ENCODE data around the gene CAPN14. TPM values are rescaled to one million over a fixed set of nuclear protein-coding genes. Genes with fewer than 3 reads are reported as not detected.

The CAPN14 gene, protein sequence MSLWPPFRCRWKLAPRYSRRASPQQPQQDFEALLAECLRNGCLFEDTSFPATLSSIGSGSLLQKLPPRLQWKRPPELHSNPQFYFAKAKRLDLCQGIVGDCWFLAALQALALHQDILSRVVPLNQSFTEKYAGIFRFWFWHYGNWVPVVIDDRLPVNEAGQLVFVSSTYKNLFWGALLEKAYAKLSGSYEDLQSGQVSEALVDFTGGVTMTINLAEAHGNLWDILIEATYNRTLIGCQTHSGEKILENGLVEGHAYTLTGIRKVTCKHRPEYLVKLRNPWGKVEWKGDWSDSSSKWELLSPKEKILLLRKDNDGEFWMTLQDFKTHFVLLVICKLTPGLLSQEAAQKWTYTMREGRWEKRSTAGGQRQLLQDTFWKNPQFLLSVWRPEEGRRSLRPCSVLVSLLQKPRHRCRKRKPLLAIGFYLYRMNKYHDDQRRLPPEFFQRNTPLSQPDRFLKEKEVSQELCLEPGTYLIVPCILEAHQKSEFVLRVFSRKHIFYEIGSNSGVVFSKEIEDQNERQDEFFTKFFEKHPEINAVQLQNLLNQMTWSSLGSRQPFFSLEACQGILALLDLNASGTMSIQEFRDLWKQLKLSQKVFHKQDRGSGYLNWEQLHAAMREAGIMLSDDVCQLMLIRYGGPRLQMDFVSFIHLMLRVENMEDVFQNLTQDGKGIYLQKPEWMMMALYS
- under 0.01 TPM in 2 replicates for total RNA-seq

DNA sequence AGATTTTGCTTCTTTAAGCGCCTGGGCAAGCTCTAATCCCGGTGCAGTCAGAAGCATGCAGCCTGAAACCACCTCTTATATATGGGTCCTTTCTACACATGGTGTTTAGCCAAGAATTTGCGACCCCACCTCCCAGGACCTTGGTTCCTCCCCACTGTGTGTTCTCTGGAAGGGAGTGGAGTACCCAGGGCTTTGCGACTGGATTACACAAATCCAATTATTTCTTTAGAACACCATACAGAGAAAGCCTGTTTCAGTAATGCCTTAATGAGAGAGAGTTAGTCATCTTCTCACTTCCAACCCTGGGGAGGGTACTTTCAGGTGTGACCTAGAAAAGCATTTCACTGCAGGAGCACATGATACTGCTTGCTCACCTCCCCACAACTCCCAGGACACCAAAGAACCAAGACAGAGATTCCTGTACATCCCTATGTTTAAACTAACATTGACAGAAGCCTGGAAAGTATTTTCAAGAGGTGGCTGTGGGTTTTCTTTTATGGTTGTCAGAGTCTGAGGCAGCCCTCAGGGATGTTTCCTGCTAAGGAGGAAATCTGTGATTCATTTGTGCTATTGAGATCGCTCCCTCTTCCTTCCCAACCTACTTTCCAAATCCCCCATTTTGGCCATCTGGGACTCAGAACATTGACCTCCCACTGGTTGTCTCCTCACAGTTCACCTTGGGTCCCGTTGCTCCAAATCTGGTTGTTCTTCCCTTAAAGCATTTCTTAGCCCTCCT is at the start of gene CAPN14:
Gene CAPN14, minus strand, starts transcription at position 51 of the 736 bp plus-strand sequence. CDS start 12,068 bp downstream, outside the sequence.
- DNase-seq (ENCODE audit: low read depth) = no peak
- TF ChIP-seq CTCF (IDR thresholded peaks at IDR 0.05; ENCODE audit: insufficient read depth, low read depth, low read length) = no peak
- no peak within 1 kb of the TSS for H3K4me3 ChIP-seq (ENCODE audit: low read depth, low read length)

DNA sequence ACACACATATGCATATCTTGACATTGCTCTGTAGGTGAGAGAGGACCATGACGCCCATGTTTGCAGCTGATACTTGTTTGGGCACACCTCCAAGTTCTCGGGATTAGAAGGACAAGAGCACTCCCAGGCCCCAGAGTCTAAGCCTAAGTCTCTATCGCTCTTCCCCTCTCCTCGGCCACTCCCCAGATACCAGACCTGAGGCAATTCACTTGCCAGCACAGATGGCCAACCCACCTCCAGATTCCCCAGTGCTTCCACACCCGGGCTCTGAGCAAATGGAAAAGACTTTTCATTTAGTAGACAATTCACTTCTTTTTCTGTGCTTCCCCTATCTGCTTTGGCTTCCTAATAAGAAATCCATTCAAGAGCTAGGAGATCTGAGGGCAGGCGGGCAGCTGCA is 49.5 kb upstream of the CAPN14 start:
- DNase-seq (ENCODE audit: low read depth) = no peak
- H3K4me3 ChIP-seq (ENCODE audit: low read depth, low read length) = no peak overlapping the region
- TF ChIP-seq CTCF (IDR thresholded peaks at IDR 0.05; ENCODE audit: insufficient read depth, low read depth, low read length) = no peak

DNA sequence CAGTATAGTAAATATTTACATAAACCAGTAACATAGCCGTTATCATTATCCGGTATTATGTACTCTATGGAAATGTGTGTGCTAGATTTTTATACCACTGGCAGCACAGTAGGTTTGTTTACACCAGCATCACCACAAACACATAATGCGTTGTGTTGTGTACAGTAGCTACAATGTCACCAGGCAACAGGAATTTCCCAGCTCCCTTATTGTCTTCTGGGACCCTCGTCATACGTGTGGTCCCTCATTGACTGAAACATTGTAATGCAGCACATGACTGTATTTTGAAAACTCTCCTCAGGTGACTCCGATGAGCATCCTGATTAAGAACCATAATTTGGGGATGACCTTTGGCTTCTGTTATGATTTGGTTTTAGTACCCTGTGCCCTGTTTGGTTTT is 47.9 kb upstream of the CAPN14 start:
- TF ChIP-seq CTCF (IDR thresholded peaks at IDR 0.05; ENCODE audit: insufficient read depth, low read depth, low read length) = no peak
- no peak overlapping the region for H3K4me3 ChIP-seq (ENCODE audit: low read depth, low read length)
- no peak for DNase-seq (ENCODE audit: low read depth)

DNA sequence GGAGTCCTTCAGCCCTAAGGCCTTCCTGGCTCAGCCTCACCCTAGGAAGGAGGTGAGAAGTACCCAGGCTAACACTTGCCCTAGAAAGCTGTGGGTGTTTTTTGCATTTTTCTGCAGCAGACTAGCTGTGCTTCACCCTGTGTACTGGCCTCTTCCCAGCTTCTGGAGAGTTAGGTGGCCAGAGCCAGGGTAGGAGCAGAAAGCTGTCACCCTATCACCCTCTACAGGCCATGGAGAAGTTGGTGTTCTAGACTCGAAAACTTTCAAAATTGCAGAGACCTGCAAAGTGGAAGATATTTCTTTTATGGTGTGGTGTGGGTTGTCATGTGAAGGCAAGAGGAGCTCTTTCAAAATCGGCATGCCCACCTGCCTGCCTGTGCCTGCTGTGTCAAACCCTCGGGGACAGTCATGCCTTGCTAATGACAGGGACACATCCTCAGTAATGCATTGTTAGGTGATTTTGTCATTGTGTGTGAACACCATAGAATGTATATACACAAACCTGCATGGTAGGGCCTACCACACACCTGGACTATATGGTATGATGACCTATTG is 46.4 kb upstream of the CAPN14 start:
- TF ChIP-seq CTCF (IDR thresholded peaks at IDR 0.05; ENCODE audit: insufficient read depth, low read depth, low read length) = no peak
- no peak for DNase-seq (ENCODE audit: low read depth)
- H3K4me3 ChIP-seq (ENCODE audit: low read depth, low read length) = no peak overlapping the region

DNA sequence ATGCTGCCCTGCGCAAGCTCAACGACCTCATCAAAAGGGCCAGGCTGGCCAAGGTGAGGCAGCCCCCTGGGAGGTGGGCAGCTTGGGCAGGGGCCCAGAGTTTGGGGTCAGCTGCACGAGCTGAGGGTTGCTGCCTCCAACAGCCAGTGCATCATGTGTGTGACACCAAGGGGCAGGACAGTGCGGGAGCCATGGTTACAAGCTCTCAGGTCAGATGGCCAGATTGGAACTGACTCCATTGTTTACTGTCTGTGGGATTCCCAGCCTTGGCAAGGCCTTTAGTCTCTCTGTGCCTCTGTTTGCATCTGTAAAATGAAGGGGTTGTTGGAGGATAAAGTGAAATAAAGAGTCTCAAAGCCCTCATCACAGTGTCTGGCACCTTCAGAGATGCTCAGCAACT is 43.6 kb upstream of the CAPN14 start:
- no peak overlapping the region for H3K4me3 ChIP-seq (ENCODE audit: low read depth, low read length)
- TF ChIP-seq CTCF (IDR thresholded peaks at IDR 0.05; ENCODE audit: insufficient read depth, low read depth, low read length) = no peak
- no peak for DNase-seq (ENCODE audit: low read depth)

DNA sequence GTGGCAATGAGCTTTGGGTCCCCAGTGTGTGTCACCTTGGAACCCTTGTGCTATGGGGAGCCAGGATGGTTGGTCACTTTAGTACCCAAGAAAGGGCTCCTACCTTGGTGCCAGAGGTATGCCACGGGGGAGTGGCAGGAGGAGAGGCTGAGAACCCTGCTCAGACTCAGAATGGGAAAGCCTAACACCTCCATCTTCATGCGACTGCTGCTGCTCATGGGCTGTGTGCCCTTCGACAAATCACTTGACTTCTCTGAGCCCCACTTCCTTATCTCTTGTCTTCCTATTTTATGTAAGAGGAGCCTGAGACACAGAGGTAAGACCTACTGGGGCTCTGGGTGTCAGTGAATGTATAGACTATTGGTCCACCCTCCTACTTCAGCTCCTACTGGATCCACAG is 41.8 kb upstream of the CAPN14 start:
- no peak for DNase-seq (ENCODE audit: low read depth)
- no peak for TF ChIP-seq CTCF (IDR thresholded peaks at IDR 0.05; ENCODE audit: insufficient read depth, low read depth, low read length)
- no peak overlapping the region for H3K4me3 ChIP-seq (ENCODE audit: low read depth, low read length)
